Transverse colon (tissue), 3 donors: ENCODE results near the gene NGLY1.

Experiments used
- EP300 ChIP-seq: sonication (generic); formaldehyde crosslinking; IDR thresholded peaks from one replicate; pipeline ENCODE4 v1.6.1; 2017; ENCODE audit warnings: antibody characterized with exemption, low read depth
- POLR2A ChIP-seq: fragments of 450-650 bp; IDR thresholded peaks from one replicate; pipeline ENCODE4 v1.6.1; 2016; ENCODE audit warnings: antibody characterized with exemption, mild to moderate bottlenecking, moderate library complexity
- TF ChIP-seq, protein P1 (sequence below), 5 experiments: fragments of 200-600 bp in 3 of 5; fragments of 450-650 bp in 2 of 5; sonication (generic) in 3 of 5; IDR thresholded peaks; 1 replicate in 2 of 5; 2 replicates in 3 of 5; pipeline ENCODE4 v1.5.1; 2016 to 2017; ENCODE audit warnings: antibody characterized with exemption in 5 of 5, inconsistent platforms in 3 of 5, mild to moderate bottlenecking in 2 of 5, moderate library complexity in 1 of 5

DNA sequence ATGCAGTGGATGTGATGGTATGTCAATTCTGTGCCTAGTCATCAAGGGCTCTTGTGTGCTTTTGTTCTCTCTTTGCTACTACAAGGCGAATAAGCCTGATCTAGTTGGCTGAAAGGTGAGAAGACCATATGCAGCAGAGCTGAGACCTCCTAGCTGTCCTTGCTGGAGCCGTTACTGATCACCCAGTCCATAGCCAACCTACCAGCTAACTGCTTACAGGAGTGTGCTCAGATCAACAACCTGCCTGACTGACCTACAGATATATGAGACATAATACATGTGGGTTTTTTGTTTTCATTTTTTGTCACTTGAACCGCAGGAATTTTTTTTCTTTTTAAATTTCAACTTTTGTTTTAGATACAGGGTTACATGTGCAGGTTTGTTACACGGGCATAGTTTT lies 29.4 kb upstream of the NGLY1 start:
- TF ChIP-seq, protein P1, sequence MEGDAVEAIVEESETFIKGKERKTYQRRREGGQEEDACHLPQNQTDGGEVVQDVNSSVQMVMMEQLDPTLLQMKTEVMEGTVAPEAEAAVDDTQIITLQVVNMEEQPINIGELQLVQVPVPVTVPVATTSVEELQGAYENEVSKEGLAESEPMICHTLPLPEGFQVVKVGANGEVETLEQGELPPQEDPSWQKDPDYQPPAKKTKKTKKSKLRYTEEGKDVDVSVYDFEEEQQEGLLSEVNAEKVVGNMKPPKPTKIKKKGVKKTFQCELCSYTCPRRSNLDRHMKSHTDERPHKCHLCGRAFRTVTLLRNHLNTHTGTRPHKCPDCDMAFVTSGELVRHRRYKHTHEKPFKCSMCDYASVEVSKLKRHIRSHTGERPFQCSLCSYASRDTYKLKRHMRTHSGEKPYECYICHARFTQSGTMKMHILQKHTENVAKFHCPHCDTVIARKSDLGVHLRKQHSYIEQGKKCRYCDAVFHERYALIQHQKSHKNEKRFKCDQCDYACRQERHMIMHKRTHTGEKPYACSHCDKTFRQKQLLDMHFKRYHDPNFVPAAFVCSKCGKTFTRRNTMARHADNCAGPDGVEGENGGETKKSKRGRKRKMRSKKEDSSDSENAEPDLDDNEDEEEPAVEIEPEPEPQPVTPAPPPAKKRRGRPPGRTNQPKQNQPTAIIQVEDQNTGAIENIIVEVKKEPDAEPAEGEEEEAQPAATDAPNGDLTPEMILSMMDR (IDR thresholded peaks at IDR 0.05): no peak
- TF ChIP-seq POLR2A (no peak), EP300 (no peak)
